DOHH2 (cell line): Measurements from ENCODE around the gene TM4SF4.

ENCODE experiments used
- EZH2phosphoT487 ChIP-seq: fragments of 200-600 bp; sonication (generic); IDR thresholded peaks from 2 replicates; pipeline ENCODE4 v1.6.1; 2017; ENCODE audit warnings: borderline replicate concordance, mild to moderate bottlenecking, antibody characterized with exemption, low read length, moderate library complexity, mixed read lengths
- TF ChIP-seq, protein P1 (sequence below): fragments of 200-600 bp; sonication (generic); IDR thresholded peaks from one replicate; pipeline ENCODE4 v1.5.1; 2014; ENCODE audit warnings: antibody characterized with exemption, mild to moderate bottlenecking, low read depth, low read length; ENCODE audit not compliant: poor library complexity, severe bottlenecking

GRCh38 chr3:149476225-149476624 is 1.7 kb downstream of the TM4SF4 start:
- TF ChIP-seq, protein P1, sequence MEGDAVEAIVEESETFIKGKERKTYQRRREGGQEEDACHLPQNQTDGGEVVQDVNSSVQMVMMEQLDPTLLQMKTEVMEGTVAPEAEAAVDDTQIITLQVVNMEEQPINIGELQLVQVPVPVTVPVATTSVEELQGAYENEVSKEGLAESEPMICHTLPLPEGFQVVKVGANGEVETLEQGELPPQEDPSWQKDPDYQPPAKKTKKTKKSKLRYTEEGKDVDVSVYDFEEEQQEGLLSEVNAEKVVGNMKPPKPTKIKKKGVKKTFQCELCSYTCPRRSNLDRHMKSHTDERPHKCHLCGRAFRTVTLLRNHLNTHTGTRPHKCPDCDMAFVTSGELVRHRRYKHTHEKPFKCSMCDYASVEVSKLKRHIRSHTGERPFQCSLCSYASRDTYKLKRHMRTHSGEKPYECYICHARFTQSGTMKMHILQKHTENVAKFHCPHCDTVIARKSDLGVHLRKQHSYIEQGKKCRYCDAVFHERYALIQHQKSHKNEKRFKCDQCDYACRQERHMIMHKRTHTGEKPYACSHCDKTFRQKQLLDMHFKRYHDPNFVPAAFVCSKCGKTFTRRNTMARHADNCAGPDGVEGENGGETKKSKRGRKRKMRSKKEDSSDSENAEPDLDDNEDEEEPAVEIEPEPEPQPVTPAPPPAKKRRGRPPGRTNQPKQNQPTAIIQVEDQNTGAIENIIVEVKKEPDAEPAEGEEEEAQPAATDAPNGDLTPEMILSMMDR = no peak
- TF ChIP-seq EZH2phosphoT487 = no peak
